K562 (cell line): Measurements from ENCODE around the gene RPH3AL. TPM values are rescaled to one million over a fixed set of nuclear protein-coding genes. Genes with fewer than 3 reads are reported as not detected.

Experiments
- ATAC-seq: fragments of 200-7000 bp; cut with Tn5 transposase; 3 replicates; pipeline ENCODE4 v1.9.1; 2020; ENCODE audit warnings: moderate library complexity
- BruUV-seq: library from RNA; stranded (reverse); fragments of 400-500 nt; replicated peaks from 2 replicates; lab custom pipeline; 2021; lab: Mats Ljungman, UMichigan
- CTCF ChIA-PET: fragments of 300-600 bp; formaldehyde crosslinking; extraction: SDS; loops from one replicate; lab custom pipeline; 2021; ENCODE audit warnings: low intra/inter-chr PET ratio; lab: Yijun Ruan, JAX
- POLR2A ChIA-PET: fragments of 300-600, 350-650 bp; sonication (Branson Sonifier 250); formaldehyde crosslinking; extraction: SDS; loops from one replicate; lab custom pipeline; 2021; ENCODE audit warnings: antibody characterized with exemption, inconsistent platforms; lab: Yijun Ruan, JAX
- DNase-seq, 4 experiments: peaks; one replicate each; pipeline versions ENCODE4 v3.0.0 to v3.0.0-alpha.2; 2011 to 2018; ENCODE audit warnings: low spot score in 3 of 4, mixed read lengths in 3 of 4; ENCODE audit errors: extremely low read depth in 1 of 4
- FAIRE-seq: peaks from 2 replicates; lab custom pipeline; 2011; peaks lifted over from hg19 to GRCh38; lab: Jason Lieb, UNC
- H2AFZ ChIP-seq: 2 replicates; pipeline ENCODE4 v1.6.0; 2011; ENCODE audit warnings: low read depth, low read length, control low read depth, inconsistent platforms
- H3K27ac ChIP-seq: fragments of 200-600 bp; 3 replicates; pipeline ENCODE4 v1.8.0; 2011; ENCODE audit warnings: low read depth, mild to moderate bottlenecking, control low read depth, inconsistent platforms, low read length, moderate library complexity, mixed read lengths; ENCODE audit errors: extremely low read depth
- H3K27me3 ChIP-seq, 2 experiments: fragments of 300-600 bp in 1 of 2; 2 replicates in 1 of 2; 3 replicates in 1 of 2; pipeline versions ENCODE4 v1.6.0 to v1.8.0; 2011; ENCODE audit warnings: inconsistent platforms in 2 of 2, low read length in 2 of 2, mild to moderate bottlenecking in 1 of 2, mixed read lengths in 1 of 2, moderate library complexity in 1 of 2; ENCODE audit not compliant: control insufficient read depth in 2 of 2, insufficient read depth in 2 of 2
- H3K36me3 ChIP-seq: fragments of 300-600 bp; 3 replicates; pipeline ENCODE4 v1.8.0; 2011; ENCODE audit warnings: mild to moderate bottlenecking, low read length, inconsistent platforms; ENCODE audit not compliant: control insufficient read depth, insufficient read depth
- H3K4me1 ChIP-seq, 2 experiments: fragments of 200-600 bp in 1 of 2; replicated peaks in 1 of 2; 2 replicates in 1 of 2; 3 replicates in 1 of 2; pipeline versions ENCODE4 v1.5.1 to v1.8.0; 2011; ENCODE audit warnings: inconsistent platforms in 2 of 2, low read length in 2 of 2, mild to moderate bottlenecking in 1 of 2, mixed read lengths in 1 of 2, moderate library complexity in 1 of 2; ENCODE audit not compliant: control insufficient read depth in 2 of 2, insufficient read depth in 2 of 2
- H3K4me2 ChIP-seq: 2 replicates; pipeline ENCODE4 v1.6.1; 2011; ENCODE audit warnings: low read length, control low read depth, inconsistent platforms, mixed read lengths; ENCODE audit not compliant: insufficient read depth
- H3K4me3 ChIP-seq: fragments of 200-600 bp; sonication (generic), shearing (Covaris generic); 2 replicates; pipeline ENCODE4 v1.5.1; 2016; ENCODE audit warnings: control low read depth, inconsistent platforms
- H3K79me2 ChIP-seq: fragments of 200-600 bp; 3 replicates; pipeline ENCODE4 v1.8.0; 2011; ENCODE audit warnings: low read length, inconsistent platforms; ENCODE audit not compliant: control insufficient read depth, insufficient read depth
- H3K9ac ChIP-seq, 2 experiments: 2 replicates each; pipeline versions ENCODE4 v1.6.0 to v1.6.1; 2011; ENCODE audit warnings: low read depth in 2 of 2, low read length in 2 of 2, control low read depth in 1 of 2, inconsistent platforms in 1 of 2, mild to moderate bottlenecking in 1 of 2, mixed read lengths in 1 of 2; ENCODE audit not compliant: insufficient read depth in 1 of 2
- H3K9me1 ChIP-seq: one replicate; pipeline ENCODE4 v1.6.0; 2011; ENCODE audit warnings: inconsistent platforms, mild to moderate bottlenecking, low read length, moderate library complexity; ENCODE audit not compliant: control insufficient read depth, insufficient read depth
- H3K9me3 ChIP-seq: replicated peaks from 2 replicates; pipeline ENCODE4 v1.5.1; 2011; ENCODE audit warnings: low read depth, low read length, inconsistent platforms; ENCODE audit not compliant: control insufficient read depth, insufficient read depth
- H4K20me1 ChIP-seq: replicated peaks from 2 replicates; pipeline ENCODE4 v1.6.1; 2011; ENCODE audit warnings: low read length, inconsistent platforms, mixed read lengths; ENCODE audit not compliant: control insufficient read depth, insufficient read depth
- ARID1B ChIP-seq: fragments of 450-650 bp; IDR thresholded peaks from 2 replicates; pipeline ENCODE4 v1.6.1; 2016; ENCODE audit warnings: antibody characterized with exemption, mild to moderate bottlenecking, inconsistent platforms
- ATF2 ChIP-seq: sonication (generic); formaldehyde crosslinking; IDR thresholded peaks from 2 replicates; pipeline ENCODE4 v1.8.1; 2022; ENCODE audit warnings: missing genetic modification reagents
- CBFA2T3 ChIP-seq: fragments of 450-650 bp; IDR thresholded peaks from 2 replicates; pipeline ENCODE4 v1.6.1; 2017
- CBX8 ChIP-seq: fragments of 200-600 bp; sonication (generic); IDR thresholded peaks from 2 replicates; pipeline ENCODE4 v1.6.1; 2012; ENCODE audit warnings: borderline replicate concordance, mixed run types, low read depth, mild to moderate bottlenecking, moderate library complexity, mixed read lengths, low read length, control low read depth, inconsistent platforms; ENCODE audit not compliant: poor library complexity, severe bottlenecking; ENCODE audit errors: extremely low read depth
- CEBPB ChIP-seq: fragments of 450-650 bp; IDR thresholded peaks from 2 replicates; pipeline ENCODE4 v1.6.1; 2016; ENCODE audit warnings: missing genetic modification characterization, missing compliant biosample characterization
- DMBX1 ChIP-seq: fragments of 250-450 bp; sonication (Bioruptor Pico); IDR thresholded peaks from 2 replicates; pipeline ENCODE4 v1.8.0; 2022; ENCODE audit warnings: inconsistent platforms, mild to moderate bottlenecking, moderate library complexity, borderline replicate concordance
- HES1 ChIP-seq: fragments of 450-650 bp; IDR thresholded peaks from 2 replicates; pipeline ENCODE4 v1.6.1; 2016; ENCODE audit warnings: low read depth, mild to moderate bottlenecking, moderate library complexity
- IRF2 ChIP-seq: sonication (generic); formaldehyde crosslinking; IDR thresholded peaks from 2 replicates; pipeline ENCODE4 v1.8.1; 2022; ENCODE audit warnings: mild to moderate bottlenecking, missing genetic modification reagents
- KAT8 ChIP-seq: fragments of 450-650 bp; IDR thresholded peaks from 2 replicates; pipeline ENCODE4 v1.6.1; 2016; ENCODE audit warnings: low read depth, mild to moderate bottlenecking
- SIRT6 ChIP-seq: IDR thresholded peaks from one replicate; pipeline ENCODE4 v1.6.1; 2012; ENCODE audit warnings: low read depth, mild to moderate bottlenecking, control low read depth, inconsistent platforms, low read length, moderate library complexity
- TAL1 ChIP-seq: fragments of 450-650 bp; IDR thresholded peaks from 2 replicates; pipeline ENCODE4 v1.6.1; 2016; ENCODE audit warnings: mild to moderate bottlenecking
- TCF3 ChIP-seq: sonication (generic); formaldehyde crosslinking; IDR thresholded peaks from 2 replicates; pipeline ENCODE4 v1.4.0; 2020; ENCODE audit warnings: mild to moderate bottlenecking, missing genetic modification reagents
- TCF7L2 ChIP-seq: fragments of 150-350 bp; IDR thresholded peaks from 2 replicates; pipeline ENCODE4 v1.6.1; 2016; ENCODE audit warnings: low read depth, mild to moderate bottlenecking, low read length, moderate library complexity
- ZNF589 ChIP-seq: fragments of 200-800 bp; sonication (Bioruptor generic); IDR thresholded peaks from 2 replicates; pipeline ENCODE4 v1.6.1; 2016; ENCODE audit warnings: low read depth, missing genetic modification characterization, missing compliant biosample characterization
- ZNF778 ChIP-seq: fragments of 450-650 bp; formaldehyde crosslinking; IDR thresholded peaks from 2 replicates; pipeline ENCODE4 v1.4.0; 2020; ENCODE audit warnings: mild to moderate bottlenecking, moderate library complexity
- WGBS: fragments of 100-300 bp; shearing (Covaris generic); methylation state at CpG from one replicate; pipeline ENCODE4 v1.1.6; 2016; ENCODE audit warnings: low coverage, mixed read lengths; ENCODE audit not compliant: insufficient coverage; ENCODE audit errors: missing lambda C conversion rate; 5-methylcytosine and 5-hydroxymethylcytosine counted together
- in situ Hi-C: fragments of 300-500 bp; cut with MboI; formaldehyde crosslinking; loops from 4 replicates; pipeline ENCODE4 v1.15.0; 2018; ENCODE audit warnings: inconsistent platforms, mixed read lengths
- intact Hi-C: fragments of 100-400 bp; cut with micrococcal nuclease; formaldehyde crosslinking; loops from 2 replicates; pipeline ENCODE4 v1.14.2; 2022
- polyA plus RNA-seq, 8 experiments: library from polyadenylated mRNA; depleted of rRNA in 4 of 8; stranded (reverse) in 5 of 8; unstranded in 3 of 8; fragments of >200 nt; fragmentation: Nextera tagmentation in 2 of 8; fragmentation: Illumina TruSeq in 1 of 8; extraction: Ambion mirVana in 2 of 8; extraction: Trizol in 1 of 8; gene quantifications; 2 replicates each; pipeline versions ENCODE4 v1.2.1 to v1.2.3, GENCODE V29; 2011 to 2014; ENCODE audit warnings: inconsistent platforms in 1 of 8, missing spikeins in 1 of 8
- total RNA-seq, 7 experiments: library from RNA; depleted of rRNA in 6 of 7; stranded (reverse); fragments of >200 nt in 6 of 7; fragmentation: Illumina TruSeq in 2 of 7; extraction: Trizol in 2 of 7; gene quantifications; 2 replicates each; pipeline versions ENCODE4 v1.2.1 to v1.2.3, GENCODE V29; 2011 to 2021; ENCODE audit warnings: low replicate concordance in 1 of 7
- TF ChIP-seq, protein P1 (sequence below): fragments of 250-450 bp; sonication (Bioruptor Pico); IDR thresholded peaks from 2 replicates; pipeline ENCODE4 v1.4.0; 2020; ENCODE audit warnings: borderline replicate concordance
- TF ChIP-seq, protein P2 (sequence below), 2 experiments: fragments of 450-650 bp; IDR thresholded peaks; 2 replicates each; pipeline ENCODE4 v1.6.1; 2016

Gene RPH3AL
- total and polyA plus RNA-seq, 9 of the 15 experiments (the other 6 are each of a cell fraction or from before 2014, with no cell fraction given), result 0.18 to 1.7 (median 0.39) TPM

DNA sequence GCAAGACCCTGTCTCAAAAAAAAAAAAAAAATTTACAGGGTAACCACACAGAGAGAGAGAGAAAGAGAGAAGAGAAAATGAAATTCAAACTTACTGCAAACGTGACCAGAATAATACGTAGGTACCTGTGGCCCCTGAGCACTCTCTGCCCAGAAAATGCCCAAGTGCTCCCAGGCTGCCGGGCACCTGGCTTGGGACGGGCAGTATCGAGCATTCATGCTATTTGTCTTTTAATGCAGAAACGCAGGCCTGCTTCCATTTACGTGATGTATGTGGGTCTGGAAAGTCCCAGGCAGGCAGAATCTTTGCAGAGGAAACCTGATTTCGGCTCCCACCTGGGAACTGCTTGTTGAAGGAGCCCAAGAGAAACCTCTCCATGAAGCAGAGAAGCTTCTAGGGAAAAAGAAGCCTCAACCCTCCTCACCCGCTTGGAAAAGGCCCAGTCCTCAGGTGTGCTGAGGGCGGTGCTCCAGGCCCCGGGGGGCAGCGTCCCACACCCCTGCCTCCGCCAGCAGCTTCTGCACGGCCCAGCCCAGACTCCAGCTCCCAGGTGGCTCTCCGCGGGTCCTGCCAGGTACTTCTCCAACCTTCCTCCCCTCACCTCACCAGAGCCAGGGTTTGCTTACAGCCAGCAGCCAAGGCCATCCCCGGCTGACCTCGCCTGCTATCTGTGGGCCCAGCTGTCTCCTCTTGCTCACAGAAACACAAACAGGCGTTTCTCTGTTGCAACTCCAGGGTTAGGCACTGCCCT, 14.0 kb downstream of the RPH3AL start:
- H2AFZ ChIP-seq, result no peak overlapping the region
- ChIA-PET POLR2A (no interaction called here), CTCF (no interaction called here)
- ATAC-seq (no peak; the same call in 2 of the 3 replicates), FAIRE-seq (no peak), DNase-seq (no peak)
- no peaks in the 10 kb centered on the region for H3K79me2 ChIP-seq
- intact Hi-C loops, result no loop called here
- peaks cover 16 to 44% of the 10 kb centered on the region in 2 experiments for H3K27me3 ChIP-seq
- H3K4me3 ChIP-seq, result no peak overlapping the region
- H3K27ac ChIP-seq, result no peak overlapping the region
- in situ Hi-C loops, result no loop called here
- no peaks in the 10 kb centered on the region for H3K9me1 ChIP-seq
- no peak overlapping the region for H3K9ac ChIP-seq
- BruUV-seq, result no TSS peak
- no peaks in the 10 kb centered on the region for H4K20me1 ChIP-seq
- WGBS, result 5% methylated on average over 15 of the region's 19 CpGs
- H3K9me3 ChIP-seq, result no peaks in the 10 kb centered on the region
- H3K4me1 ChIP-seq, result peaks cover 0 to 4% of the 10 kb centered on the region in 2 experiments; a peak in 2 of 5 replicates
- no peaks in the 10 kb centered on the region for H3K36me3 ChIP-seq
- H3K4me2 ChIP-seq, result no peak overlapping the region
- TF ChIP-seq, protein P1, sequence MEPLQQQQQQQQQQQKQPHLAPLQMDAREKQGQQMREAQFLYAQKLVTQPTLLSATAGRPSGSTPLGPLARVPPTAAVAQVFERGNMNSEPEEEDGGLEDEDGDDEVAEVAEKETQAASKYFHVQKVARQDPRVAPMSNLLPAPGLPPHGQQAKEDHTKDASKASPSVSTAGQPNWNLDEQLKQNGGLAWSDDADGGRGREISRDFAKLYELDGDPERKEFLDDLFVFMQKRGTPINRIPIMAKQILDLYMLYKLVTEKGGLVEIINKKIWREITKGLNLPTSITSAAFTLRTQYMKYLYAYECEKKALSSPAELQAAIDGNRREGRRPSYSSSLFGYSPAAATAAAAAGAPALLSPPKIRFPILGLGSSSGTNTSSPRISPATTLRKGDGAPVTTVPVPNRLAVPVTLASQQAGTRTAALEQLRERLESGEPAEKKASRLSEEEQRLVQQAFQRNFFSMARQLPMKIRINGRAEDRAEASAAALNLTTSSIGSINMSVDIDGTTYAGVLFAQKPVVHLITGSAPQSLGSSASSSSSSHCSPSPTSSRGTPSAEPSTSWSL (CRISPR knock-in tag), result no peak
- TF ChIP-seq, protein P2, sequence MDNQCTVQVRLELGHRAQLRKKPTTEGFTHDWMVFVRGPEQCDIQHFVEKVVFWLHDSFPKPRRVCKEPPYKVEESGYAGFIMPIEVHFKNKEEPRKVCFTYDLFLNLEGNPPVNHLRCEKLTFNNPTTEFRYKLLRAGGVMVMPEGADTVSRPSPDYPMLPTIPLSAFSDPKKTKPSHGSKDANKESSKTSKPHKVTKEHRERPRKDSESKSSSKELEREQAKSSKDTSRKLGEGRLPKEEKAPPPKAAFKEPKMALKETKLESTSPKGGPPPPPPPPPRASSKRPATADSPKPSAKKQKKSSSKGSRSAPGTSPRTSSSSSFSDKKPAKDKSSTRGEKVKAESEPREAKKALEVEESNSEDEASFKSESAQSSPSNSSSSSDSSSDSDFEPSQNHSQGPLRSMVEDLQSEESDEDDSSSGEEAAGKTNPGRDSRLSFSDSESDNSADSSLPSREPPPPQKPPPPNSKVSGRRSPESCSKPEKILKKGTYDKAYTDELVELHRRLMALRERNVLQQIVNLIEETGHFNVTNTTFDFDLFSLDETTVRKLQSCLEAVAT (IDR thresholded peaks at IDR 0.05), result no peak
- peak; percentile 32; the same call in 1 of the 2 replicates for TF ChIP-seq TAL1
- TF ChIP-seq CBX8, result no peak
- TF ChIP-seq ARID1B, result peak; percentile 25; the same call in 1 of the 2 replicates
- TF ChIP-seq IRF2 (CRISPR knock-in tag), result no peak
- 0 out of 2 replicates have a peak, but pooled peaks have one; percentile 24 for TF ChIP-seq CEBPB
- TF ChIP-seq SIRT6, result no peak
- no peak for TF ChIP-seq DMBX1 (CRISPR knock-in tag)
- TF ChIP-seq ZNF589 (CRISPR knock-in tag), result no peak
- no peak for TF ChIP-seq TCF7L2
- TF ChIP-seq ATF2 (CRISPR knock-in tag), result no peak
- no peak for TF ChIP-seq KAT8
- no peak for TF ChIP-seq HES1
- no peak for TF ChIP-seq ZNF778
- peak; percentile 30; the same call in 1 of the 2 replicates for TF ChIP-seq CBFA2T3
- peak; percentile 56 for TF ChIP-seq TCF3 (CRISPR knock-in tag)
